ENCODE results near the gene RUNX1. TPM values are rescaled to one million over a fixed set of nuclear protein-coding genes. Genes with fewer than 3 reads are reported as not detected.

RUNX1 gene
- total RNA-seq, 1 experiment from 2014 or later = 2.2 TPM

DNA sequence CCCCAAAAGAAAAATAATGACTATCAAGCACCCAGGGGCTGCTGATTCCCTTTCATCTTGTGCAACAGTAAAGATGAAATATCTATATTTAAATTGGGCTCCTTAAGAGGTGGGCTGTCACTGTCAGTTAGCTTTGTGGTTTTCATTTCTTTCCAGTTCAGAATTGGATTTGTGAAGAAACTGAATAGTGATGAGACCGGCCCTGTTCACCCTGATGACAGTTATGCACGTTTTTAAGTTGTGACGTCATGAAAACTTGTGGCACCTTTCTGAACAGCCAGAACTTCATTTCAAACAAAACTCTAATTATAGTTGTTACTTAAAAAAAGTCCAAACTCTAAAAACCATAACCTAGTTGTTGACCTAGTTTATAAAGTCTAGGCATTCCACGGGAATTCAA lies 125.9 kb downstream of the RUNX1 start:
- Histone ChIP-seq H3K36me3 (no peaks in the 10 kb centered on the region), H3K9me3 (no peaks in the 10 kb centered on the region), H3K27me3 (no peaks in the 10 kb centered on the region), H3K4me3 (no peak overlapping the region)
- DNase-seq = no peak

DNA sequence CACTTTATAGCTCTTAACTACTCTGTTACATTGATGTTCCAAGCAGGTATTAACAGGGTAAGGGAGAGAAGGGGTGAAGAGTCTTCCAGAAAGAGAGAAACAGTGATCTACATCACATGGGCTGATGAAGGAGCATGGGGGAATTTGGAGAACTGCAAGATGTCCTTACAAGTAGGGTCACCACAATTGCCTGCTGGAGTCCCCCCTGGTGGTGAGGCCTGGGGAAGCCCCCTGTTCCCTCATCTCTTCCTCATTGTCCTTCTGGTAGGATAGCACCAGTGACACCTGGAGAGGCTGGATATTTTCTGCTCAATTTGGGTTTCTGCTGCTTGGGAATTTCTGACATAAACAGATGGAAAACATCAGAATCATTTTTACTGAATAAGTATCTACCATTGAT lies 126.6 kb downstream of the RUNX1 start:
- Histone ChIP-seq H3K9me3 (no peaks in the 10 kb centered on the region), H3K27me3 (no peaks in the 10 kb centered on the region), H3K4me3 (no peak overlapping the region), H3K36me3 (no peaks in the 10 kb centered on the region)
- DNase-seq = no peak

DNA sequence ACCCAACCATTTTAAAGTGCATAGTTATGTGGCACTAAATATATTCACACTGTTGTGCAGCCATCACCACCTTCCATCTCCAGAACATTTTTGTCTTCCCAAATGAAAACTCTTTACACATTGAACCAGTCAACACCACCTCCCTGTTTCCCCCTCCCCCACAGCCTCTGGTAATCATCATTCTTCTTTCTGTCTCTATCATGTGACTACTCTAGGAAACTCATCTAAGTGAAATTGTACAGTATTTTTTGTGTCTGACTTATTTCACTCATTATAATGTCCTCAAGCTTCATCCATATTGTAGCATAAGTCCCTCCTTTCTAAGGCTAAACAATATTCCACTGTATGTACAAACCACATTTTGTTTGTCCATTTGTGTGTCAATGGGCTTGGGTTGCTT lies 128.0 kb downstream of the RUNX1 start:
- Histone ChIP-seq H3K27me3 (no peaks in the 10 kb centered on the region), H3K9me3 (no peaks in the 10 kb centered on the region), H3K4me3 (no peak overlapping the region), H3K36me3 (no peaks in the 10 kb centered on the region)
- DNase-seq = no peak

DNA sequence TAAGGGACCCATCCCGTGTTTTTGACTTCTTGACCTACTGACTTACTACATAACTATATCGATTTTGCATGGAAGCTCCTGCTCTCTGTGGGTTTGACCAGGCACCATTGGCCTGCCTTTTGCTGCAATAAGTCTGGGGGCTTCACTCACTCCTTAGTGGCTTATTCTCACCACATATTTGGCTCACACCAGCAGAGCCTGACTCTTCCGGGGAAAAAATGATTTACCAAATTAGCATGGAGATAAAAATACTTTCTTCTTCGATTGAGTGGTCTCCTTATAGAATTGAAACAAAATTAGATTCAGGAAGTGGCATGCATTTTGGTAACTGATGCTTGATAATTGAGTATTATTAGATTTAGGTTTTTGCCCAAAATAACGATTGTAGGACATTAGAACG lies 129.7 kb downstream of the RUNX1 start:
- H3K9me3 ChIP-seq = no peaks in the 10 kb centered on the region
- no peak for DNase-seq
- no peaks in the 10 kb centered on the region for H3K36me3 ChIP-seq
- no peak overlapping the region for H3K4me3 ChIP-seq
- no peaks in the 10 kb centered on the region for H3K27me3 ChIP-seq

DNA sequence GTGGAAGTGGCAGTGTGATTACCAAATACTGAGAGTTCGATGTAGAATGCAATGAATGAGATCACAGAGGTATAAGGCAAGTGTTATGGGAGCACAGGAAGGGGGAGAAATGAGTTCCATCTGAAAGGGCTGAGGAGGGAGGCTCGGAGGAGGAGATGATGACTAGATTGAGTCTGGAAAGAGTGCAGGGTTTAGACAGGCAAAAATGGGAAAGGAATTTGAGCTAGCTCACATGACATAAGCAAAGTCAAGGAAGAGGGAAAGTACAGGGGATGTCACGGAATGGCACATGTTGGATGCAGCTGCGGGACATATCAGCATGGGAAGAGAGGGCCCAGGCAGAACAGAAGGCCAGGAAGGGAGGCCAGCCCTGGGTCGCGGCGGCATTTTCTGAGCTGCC lies 132.7 kb downstream of the RUNX1 start:
- DNase-seq = no peak

DNA sequence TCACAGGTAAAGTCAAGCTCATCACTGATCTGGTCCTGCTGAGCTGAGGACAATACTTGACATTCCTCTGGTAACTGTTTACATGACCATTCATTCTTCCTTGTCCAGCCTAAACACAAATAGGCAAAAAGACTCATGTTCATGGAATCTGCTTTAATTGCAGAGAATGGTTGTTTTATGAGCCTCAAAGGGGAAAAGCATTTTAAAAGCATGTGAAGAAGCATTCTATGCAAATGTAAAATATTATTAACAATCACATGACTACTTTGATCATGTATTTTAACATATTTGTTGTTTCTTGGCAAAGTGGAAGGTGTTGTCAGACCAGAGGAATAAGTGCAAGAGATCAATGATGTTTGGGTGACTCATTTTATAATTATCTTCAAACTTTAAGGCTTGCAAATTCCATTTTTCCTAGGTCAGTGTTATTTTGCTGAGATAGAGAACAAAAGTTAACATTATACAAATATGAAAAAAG lies 133.7 kb downstream of the RUNX1 start:
- Histone ChIP-seq H3K36me3 (no peaks in the 10 kb centered on the region), H3K4me3 (no peak overlapping the region), H3K27me3 (no peaks in the 10 kb centered on the region), H3K9me3 (no peaks in the 10 kb centered on the region)
- DNase-seq = no peak

More for the DNA sequence above, 132.7 kb downstream of the RUNX1 start:
- no peaks in the 10 kb centered on the region for H3K27me3 ChIP-seq
- H3K9me3 ChIP-seq = no peaks in the 10 kb centered on the region
- no peaks in the 10 kb centered on the region for H3K36me3 ChIP-seq
- no peak overlapping the region for H3K4me3 ChIP-seq

DNA sequence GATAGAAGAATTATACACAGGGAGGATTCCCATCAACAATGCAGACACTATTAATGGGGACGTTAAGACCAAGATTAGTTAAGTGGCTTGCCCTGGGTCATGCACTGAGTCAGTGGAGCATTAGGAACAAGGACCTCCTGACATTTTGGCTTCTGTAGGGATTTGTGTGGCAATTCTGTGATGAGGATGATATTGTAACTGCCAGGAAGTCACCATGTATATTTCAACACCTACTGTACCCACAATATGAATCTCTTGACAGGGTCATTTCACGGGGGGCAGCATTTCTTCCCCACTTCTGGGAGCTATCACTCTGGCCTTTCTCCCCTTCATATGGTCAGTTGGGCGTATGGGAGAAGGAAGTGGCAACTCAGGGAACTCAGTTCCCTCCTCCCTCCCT lies 134.9 kb downstream of the RUNX1 start:
- Histone ChIP-seq H3K4me3 (no peak overlapping the region), H3K27me3 (no peaks in the 10 kb centered on the region), H3K36me3 (no peaks in the 10 kb centered on the region), H3K9me3 (no peaks in the 10 kb centered on the region)
- DNase-seq = no peak

DNA sequence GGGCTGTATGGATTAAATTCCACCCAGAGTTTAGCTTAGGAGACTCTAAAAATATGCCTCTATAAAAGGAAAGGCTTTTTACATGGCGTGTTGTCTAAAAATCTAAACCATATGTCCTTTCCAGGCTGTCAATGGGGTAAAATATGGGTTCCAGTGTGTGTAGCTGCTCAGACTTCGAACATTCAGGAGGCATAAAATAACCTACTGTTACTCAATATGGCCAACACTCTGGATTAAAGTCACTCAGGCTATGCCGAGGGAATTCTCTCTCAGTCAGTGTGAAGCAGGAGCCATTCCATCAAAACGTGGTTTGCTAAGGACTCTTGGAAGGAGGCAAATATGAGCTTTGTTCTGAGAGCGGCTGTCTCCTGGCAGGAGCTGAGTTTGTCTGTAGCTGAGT lies 135.3 kb downstream of the RUNX1 start:
- Histone ChIP-seq H3K4me3 (no peak overlapping the region), H3K36me3 (no peaks in the 10 kb centered on the region), H3K27me3 (no peaks in the 10 kb centered on the region), H3K9me3 (no peaks in the 10 kb centered on the region)
- DNase-seq = no peak

DNA sequence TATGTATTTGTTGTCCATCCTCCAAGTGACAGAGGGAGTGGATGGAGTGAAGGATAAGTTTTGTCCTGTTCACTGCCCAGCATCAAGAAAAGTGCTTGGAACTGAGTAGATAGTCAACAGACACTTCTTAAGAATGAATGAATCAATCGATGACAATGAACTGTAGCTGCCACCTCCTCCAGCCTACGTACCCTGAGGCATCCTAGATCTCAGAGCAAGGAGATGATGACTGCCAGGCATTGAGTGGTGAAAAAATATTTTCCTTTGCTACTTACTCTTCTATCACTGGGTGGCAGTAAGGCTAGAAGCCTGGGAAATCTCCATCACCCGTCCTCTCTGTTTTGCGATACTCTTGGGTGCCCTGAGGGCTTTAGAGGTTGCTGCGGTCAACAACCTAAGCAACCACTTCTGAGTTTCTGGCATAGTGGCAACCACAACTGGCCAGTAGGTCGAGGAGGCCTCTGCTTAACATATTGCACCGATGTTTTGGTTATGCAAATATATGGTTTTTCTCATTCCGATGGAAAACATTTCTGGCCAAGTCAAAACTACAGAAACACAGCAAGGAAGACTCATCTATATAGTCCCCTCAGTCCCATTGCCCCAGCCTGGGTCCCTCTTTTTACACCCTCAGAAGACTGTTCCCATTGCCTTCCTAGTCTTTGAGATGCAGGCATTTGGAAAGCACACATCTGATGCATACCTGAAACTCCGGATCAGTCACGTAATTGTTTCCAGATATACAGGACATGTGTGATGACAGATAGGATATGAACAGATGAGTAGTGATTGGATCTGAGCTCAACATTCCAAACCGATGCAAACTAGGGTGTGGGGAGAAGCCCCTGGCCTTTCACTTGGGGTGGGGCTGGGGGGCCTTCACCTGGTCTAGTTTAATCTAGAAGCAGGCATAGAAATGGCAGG lies 136.8 kb downstream of the RUNX1 start:
- H3K9me3 ChIP-seq = no peaks in the 10 kb centered on the region
- DNase-seq = no peak

DNA sequence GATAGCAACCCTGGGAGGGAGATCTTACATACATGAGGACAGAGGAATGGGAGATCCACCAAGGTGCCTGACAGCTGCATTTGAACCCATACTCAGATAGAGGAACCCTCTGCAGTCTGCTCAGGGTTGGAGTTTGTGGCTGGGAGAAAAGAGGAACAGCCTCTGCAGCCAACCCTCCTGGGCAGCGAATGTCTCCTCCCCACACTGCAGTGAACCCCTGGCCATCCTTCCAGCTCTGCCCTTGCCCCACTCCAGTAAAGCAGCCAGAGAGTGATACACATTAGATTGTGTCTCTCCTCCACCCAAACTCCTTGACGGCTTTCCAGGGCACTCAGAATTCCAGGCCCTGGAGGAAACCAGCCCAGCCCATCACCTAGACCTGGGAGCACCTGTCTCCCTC lies 137.7 kb downstream of the RUNX1 start:
- Histone ChIP-seq H3K4me3 (no peak overlapping the region), H3K36me3 (no peaks in the 10 kb centered on the region), H3K9me3 (no peaks in the 10 kb centered on the region), H3K27me3 (no peaks in the 10 kb centered on the region)
- DNase-seq = no peak

More for the DNA sequence above, 136.8 kb downstream of the RUNX1 start:
- Histone ChIP-seq H3K27me3 (no peaks in the 10 kb centered on the region), H3K36me3 (no peaks in the 10 kb centered on the region), H3K4me3 (no peak overlapping the region)

DNA sequence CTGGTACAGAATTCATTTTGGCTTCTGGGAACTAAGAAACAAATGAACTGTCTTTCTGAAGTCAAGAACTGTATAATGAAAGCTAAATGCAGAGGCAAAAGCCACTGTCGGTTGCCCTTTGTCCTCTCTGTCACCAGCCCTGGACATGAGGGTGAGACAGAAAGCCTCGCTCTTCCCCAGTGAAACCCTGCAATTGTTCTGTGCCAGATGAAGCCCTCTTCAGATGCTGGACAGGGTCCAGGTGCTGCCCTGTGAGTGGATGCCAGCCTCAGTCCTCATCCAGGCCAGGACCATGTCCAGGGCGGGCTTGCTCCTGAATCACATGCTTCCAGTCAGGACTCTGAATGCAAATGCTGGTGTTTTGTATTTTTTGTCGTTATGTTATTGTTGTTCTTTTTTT lies 138.7 kb downstream of the RUNX1 start:
- Histone ChIP-seq H3K4me3 (no peak overlapping the region), H3K9me3 (no peaks in the 10 kb centered on the region), H3K36me3 (no peaks in the 10 kb centered on the region), H3K27me3 (no peaks in the 10 kb centered on the region)
- DNase-seq = no peak

DNA sequence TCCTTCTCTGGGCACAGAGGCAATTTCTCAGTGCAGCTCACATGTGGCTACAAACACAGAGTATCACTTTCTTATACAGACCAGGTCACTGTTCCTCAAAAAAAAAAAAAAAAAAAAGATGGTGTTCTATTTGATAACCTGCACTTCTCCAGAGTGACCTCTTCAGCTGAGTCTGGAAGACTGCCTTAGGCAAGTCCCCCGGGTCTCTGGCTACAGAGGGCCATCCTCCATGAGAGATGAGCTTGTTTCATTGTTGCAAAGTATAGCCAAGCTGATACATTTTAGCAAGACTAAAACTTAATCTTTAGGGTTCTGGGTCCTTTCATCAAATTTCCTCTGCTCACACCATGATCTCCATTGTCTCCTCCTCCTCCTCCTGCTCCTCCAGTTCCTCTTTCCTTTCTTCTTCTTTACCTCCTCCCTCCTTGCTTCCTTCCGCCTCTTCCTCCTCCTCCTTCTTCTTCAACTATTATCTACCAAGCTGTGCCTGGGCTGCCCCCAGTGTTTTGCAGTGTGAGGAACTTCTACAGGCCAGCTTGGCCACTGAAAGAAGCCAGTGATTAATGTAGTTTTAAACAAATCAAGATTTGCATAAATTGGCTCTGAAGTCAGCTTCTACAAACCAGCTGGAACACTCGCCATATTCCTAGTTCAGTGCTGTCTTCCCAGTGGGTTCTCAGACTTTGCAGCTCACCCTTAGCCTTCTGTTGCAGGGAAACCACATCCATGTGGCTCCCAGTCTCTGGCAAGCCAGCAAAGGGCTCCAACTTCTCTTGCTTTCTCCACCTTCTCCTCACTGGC lies 139.4 kb downstream of the RUNX1 start:
- Histone ChIP-seq H3K9me3 (no peaks in the 10 kb centered on the region), H3K4me3 (no peak overlapping the region), H3K27me3 (no peaks in the 10 kb centered on the region), H3K36me3 (no peaks in the 10 kb centered on the region)
- DNase-seq = no peak

DNA sequence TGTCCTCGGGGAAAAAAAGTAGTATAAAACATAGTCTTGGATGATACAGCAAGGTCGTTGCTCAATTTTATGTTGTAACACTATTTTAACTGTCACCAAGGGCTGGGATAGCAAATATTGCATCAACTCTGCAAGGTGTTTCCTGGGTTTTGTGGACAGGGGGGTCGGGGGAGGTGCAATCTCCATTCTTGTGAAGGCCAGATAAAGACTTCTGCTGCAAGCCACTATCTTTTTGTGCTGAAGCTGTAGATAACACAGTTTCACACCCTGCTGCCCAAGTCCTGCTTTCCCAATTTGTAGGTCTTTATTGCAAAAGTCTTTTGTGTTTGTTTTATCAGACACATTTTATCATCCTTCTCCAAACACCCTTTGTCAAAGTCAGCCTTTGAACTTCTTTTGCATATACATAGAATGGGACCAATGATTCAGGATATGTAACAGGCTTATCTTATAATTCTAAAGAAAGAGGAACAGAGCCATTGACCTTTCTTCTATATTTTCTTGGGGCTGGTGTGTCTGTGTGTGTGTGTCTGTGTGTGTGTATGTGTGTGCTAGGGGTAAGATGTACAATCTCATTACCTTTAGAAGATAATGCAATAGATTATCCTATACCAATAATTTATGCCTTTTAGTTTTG lies 140.6 kb downstream of the RUNX1 start:
- H3K36me3 ChIP-seq = no peaks in the 10 kb centered on the region
- no peaks in the 10 kb centered on the region for H3K27me3 ChIP-seq
- H3K4me3 ChIP-seq = no peak overlapping the region
- no peaks in the 10 kb centered on the region for H3K9me3 ChIP-seq
- DNase-seq = no peak

DNA sequence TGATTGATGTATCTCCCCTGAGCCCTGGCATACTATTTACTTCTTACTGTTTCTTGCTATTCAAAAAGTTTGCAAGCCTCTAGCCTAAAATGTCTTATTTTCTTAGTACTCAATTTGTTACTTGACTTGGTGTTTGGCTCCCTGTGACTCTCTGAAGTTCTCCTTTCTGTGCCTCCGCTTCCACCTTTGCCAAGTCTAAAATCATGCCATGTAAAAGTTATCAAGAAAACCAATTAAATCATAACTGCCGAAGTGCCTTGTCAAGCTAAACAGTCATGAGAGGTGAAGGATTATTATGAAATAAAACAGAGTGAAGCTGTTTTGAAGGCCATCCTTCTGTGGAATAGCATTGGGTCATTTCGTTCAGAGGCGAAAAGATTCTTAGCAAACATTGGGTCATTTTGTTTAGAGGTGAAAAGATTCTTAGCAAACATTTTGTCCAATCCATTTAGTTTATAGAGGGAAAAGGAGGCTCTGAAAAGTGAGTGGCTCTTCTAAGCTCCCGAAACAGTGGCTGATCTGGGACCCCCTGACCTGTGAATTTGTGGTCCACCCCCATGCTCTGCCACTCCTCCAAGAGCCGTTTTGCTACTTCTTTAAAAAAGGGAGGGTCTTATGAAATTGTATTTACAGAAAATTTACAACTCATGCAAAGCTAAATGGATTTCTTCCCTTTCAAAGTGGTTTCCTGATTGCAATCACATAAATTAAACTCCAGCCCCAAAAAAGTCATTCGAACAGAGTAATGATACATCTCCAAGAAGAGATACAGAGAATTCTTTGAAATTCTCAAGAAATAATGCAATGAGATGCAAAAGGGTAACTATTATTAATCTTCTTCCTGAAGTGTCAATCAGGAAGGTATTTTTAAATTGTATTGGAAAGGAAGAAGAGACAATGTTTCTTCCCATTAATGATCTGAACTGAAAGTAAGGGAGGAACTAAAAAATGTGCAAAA lies 141.4 kb downstream of the RUNX1 start:
- H3K9me3 ChIP-seq = no peaks in the 10 kb centered on the region
- no peak for DNase-seq
- H3K36me3 ChIP-seq = no peaks in the 10 kb centered on the region
- H3K4me3 ChIP-seq = no peak overlapping the region
- no peaks in the 10 kb centered on the region for H3K27me3 ChIP-seq

DNA sequence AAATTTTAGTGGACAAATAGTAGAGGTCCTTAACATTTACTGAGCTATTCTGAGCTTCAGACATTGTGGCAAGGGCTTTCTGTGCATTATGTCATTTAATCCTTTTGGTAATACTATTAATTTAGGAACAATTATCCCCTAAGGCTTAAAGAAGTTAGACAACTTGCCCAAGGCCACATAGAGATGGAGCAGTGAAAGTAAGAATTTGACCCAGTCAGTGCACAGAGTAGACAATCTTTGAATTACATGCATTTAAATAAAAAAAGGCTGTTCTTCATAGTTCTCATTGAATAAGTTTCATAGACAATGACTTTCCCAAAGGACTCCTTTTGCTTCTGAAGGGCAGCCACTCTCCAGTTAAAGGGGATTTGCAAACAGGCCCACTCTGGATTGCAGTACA lies 142.7 kb downstream of the RUNX1 start:
- DNase-seq = no peak
- Histone ChIP-seq H3K9me3 (no peaks in the 10 kb centered on the region), H3K4me3 (no peak overlapping the region), H3K36me3 (no peaks in the 10 kb centered on the region), H3K27me3 (no peaks in the 10 kb centered on the region)

DNA sequence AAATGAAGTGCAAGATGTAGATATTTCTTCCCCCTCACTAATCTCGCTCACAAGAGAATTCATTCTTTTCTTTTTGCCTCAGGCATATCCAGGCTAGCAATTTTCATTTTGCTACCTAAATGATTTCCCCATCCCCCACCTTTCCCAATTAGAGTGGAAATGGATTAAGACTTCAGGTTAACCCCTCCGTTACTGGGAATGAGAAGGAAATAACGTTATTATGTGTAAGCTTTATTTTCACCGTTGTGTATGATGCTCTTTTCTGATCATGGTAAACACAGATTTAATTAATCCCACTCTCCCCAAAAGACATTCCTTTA lies 143.9 kb downstream of the RUNX1 start:
- no peak overlapping the region for H3K4me3 ChIP-seq
- no peaks in the 10 kb centered on the region for H3K36me3 ChIP-seq
- H3K27me3 ChIP-seq = no peaks in the 10 kb centered on the region
- DNase-seq = no peak
- no peaks in the 10 kb centered on the region for H3K9me3 ChIP-seq
